ENCODE results near the gene HDHD5. TPM values are rescaled to one million over a fixed set of nuclear protein-coding genes. Genes with fewer than 3 reads are reported as not detected.

The HDHD5 gene
- total and polyA plus RNA-seq, 4 donors, result 16.7 to 49.2 (median 27.8) TPM

GRCh38 chr22:17115236-17115635 is 43.8 kb downstream of the HDHD5 start:
- H3K27ac ChIP-seq (ENCODE audit: low read depth in 1 of 2, low read length in 1 of 2), result no peak overlapping the region
- H3K9ac ChIP-seq (ENCODE audit: insufficient read depth in 1 of 2, low read length in 2 of 2), result no peak overlapping the region
- H3K4me1 ChIP-seq (ENCODE audit: control insufficient read depth in 5 of 5, insufficient read depth in 5 of 5, low read length in 5 of 5), result peaks cover 0 to 13% (median 3%) of the 10 kb centered on the region in 5 donors
- H3K9me3 ChIP-seq (ENCODE audit: control insufficient read depth in 4 of 4, insufficient read depth in 3 of 4, low read length in 3 of 4), result peaks cover 0 to 4% (median 0%) of the 10 kb centered on the region in 4 donors
- peaks cover 4 to 12% (median 6%) of the 10 kb centered on the region in 3 donors for H3K27me3 ChIP-seq (ENCODE audit: control insufficient read depth in 3 of 3, insufficient read depth in 3 of 3, low read length in 2 of 3)
- 39 to 48% methylated on average over 4 of the region's 4 CpGs for WGBS, 2 donors
- no peak overlapping the region for H3K4me3 ChIP-seq
- DNase-seq (no peak), ATAC-seq (ENCODE audit: insufficient read depth, low FRiP score) (no peak)
- TF ChIP-seq CTCF (IDR thresholded peaks at IDR 0.05; ENCODE audit: control extremely low read depth, extremely low read depth), result no peak
- peaks cover 0 to 3% (median 0%) of the 10 kb centered on the region in 4 donors for H3K36me3 ChIP-seq (ENCODE audit: control insufficient read depth in 4 of 4, insufficient read depth in 4 of 4, low read length in 4 of 4)

DNA sequence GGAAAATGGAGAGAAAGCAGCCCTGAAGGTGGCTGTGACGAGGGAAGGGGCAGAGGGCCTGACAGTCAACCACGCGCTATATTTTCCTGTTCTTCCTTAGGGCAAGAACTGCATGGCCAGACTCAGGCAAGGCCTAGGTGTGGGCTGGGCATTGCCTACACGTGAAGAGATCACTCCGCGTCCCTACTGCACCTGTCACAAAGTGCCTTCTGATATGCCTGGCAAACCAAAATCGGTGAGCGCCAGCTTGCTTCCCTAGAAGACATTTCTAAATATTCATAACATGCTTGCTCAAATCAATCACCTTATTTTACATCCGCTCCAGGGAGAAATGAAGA is 44.2 kb downstream of the HDHD5 start:
- no peak overlapping the region for H3K4me3 ChIP-seq
- H3K27ac ChIP-seq (ENCODE audit: low read depth in 1 of 2, low read length in 1 of 2), result no peak overlapping the region
- TF ChIP-seq CTCF (IDR thresholded peaks at IDR 0.05; ENCODE audit: control extremely low read depth, extremely low read depth), result no peak
- peaks cover 0 to 12% (median 3%) of the 10 kb centered on the region in 5 donors for H3K4me1 ChIP-seq (ENCODE audit: control insufficient read depth in 5 of 5, insufficient read depth in 5 of 5, low read length in 5 of 5)
- H3K9me3 ChIP-seq (ENCODE audit: control insufficient read depth in 4 of 4, insufficient read depth in 3 of 4, low read length in 3 of 4), result peaks cover 0 to 3% (median 0%) of the 10 kb centered on the region in 4 donors
- ATAC-seq (ENCODE audit: insufficient read depth, low FRiP score) (no peak), DNase-seq (no peak)
- WGBS, 2 donors, result 67 to 84% methylated on average over 9 of the region's 9 CpGs
- peaks cover 0 to 4% (median 0%) of the 10 kb centered on the region in 4 donors for H3K36me3 ChIP-seq (ENCODE audit: control insufficient read depth in 4 of 4, insufficient read depth in 4 of 4, low read length in 4 of 4)
- peaks cover 4 to 12% (median 6%) of the 10 kb centered on the region in 3 donors for H3K27me3 ChIP-seq (ENCODE audit: control insufficient read depth in 3 of 3, insufficient read depth in 3 of 3, low read length in 2 of 3)
- no peak overlapping the region for H3K9ac ChIP-seq (ENCODE audit: insufficient read depth in 1 of 2, low read length in 2 of 2)

DNA sequence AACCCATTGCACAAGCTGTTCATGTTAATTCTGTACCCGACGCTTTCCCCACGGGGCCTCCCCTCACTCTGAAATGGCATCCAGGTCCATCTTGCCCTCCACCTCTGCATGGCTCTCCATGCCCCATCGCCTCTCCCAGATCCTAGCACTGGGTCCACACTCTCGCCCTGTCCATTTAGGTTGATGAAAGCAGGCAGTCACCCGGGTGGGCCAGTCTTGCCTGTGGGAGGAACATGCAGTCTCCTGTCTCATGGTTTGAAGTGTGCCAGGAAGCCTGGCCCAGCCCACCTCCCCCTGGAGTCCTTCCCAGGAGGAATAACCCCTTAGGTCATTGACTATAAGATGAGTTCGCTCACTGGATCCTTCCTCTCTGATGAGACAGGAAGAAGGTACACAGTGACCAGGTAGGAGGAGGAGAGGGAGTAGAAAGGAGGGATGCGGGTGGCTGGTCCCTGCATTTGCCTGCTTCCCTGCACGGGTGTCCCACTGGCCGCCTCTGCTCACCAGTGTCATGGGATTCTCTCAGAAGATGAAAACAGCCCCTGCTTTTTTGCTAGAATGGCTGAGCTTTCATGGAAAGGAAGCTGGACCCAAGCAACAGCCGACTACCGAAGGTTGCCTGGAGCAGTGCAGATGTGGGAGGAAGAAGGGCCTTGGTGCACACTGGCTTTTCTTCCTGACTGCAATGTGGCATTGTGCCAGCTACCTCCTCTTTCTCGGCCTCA is 44.7 kb downstream of the HDHD5 start:
- Histone ChIP-seq H3K4me1 (ENCODE audit: control insufficient read depth in 5 of 5, insufficient read depth in 5 of 5, low read length in 5 of 5) (peaks cover 0 to 9% (median 3%) of the 10 kb centered on the region in 5 donors), H3K27me3 (ENCODE audit: control insufficient read depth in 3 of 3, insufficient read depth in 3 of 3, low read length in 2 of 3) (peaks cover 0 to 12% (median 6%) of the 10 kb centered on the region in 3 donors), H3K36me3 (ENCODE audit: control insufficient read depth in 4 of 4, insufficient read depth in 4 of 4, low read length in 4 of 4) (peaks cover 0 to 9% (median 0%) of the 10 kb centered on the region in 4 donors), H3K27ac (ENCODE audit: low read depth in 1 of 2, low read length in 1 of 2) (no peak overlapping the region), H3K9ac (ENCODE audit: insufficient read depth in 1 of 2, low read length in 2 of 2) (no peak overlapping the region), H3K4me3 (no peak overlapping the region), H3K9me3 (ENCODE audit: control insufficient read depth in 4 of 4, insufficient read depth in 3 of 4, low read length in 3 of 4) (no peaks in the 10 kb centered on the region)
- DNase-seq (no peak), ATAC-seq (ENCODE audit: insufficient read depth, low FRiP score) (no peak)
- WGBS, 2 donors, result 59 to 69% methylated on average over 13 of the region's 13 CpGs
- no peak for TF ChIP-seq CTCF (IDR thresholded peaks at IDR 0.05; ENCODE audit: control extremely low read depth, extremely low read depth)
